ENCODE results near the gene TBCEL.

The TBCEL gene

DNA sequence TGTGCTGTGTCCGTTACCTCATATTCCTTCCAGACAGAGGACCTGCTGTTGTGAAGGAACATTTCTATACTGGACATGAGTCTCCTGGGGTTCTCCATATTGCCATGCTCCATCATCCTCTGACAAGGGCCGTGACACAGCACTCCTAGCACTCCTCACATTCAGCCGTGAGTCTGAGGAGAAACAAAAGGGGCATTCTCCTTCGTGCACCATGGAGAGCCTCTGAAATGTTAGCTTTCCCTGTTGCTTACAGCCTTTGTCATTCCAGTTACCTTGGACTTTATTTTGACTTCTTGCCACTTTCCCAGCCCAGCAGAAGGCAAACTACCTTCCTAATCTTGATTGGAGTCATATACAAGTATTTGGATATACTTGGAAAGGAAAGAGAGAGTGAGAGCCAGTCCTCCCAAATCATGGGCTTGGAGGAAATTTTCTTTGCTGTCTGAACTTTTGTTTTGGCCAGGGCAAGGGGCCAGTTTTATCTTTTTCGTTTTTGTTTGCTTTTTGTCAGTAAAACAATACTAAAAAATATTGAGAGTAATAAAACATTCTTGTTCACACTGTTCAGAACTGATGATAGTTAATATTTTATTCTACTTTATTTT, 48.0 kb downstream of the TBCEL start:
- peaks cover 0 to 11% (median 7%) of the 10 kb centered on the region in 5 donors for H3K4me1 ChIP-seq (ENCODE audit: control insufficient read depth in 5 of 5, insufficient read depth in 5 of 5, low read length in 5 of 5)
- H3K9me3 ChIP-seq (ENCODE audit: control insufficient read depth in 5 of 5, low read length in 5 of 5): no peaks in the 10 kb centered on the region
- H3K36me3 ChIP-seq (ENCODE audit: control insufficient read depth in 5 of 5, insufficient read depth in 5 of 5, low read length in 5 of 5): peaks cover 21 to 39% (median 30%) of the 10 kb centered on the region in 5 donors
- no peak overlapping the region for H3K4me3 ChIP-seq (ENCODE audit: low read depth in 1 of 5, low read length in 5 of 5)
- H3K9ac ChIP-seq (ENCODE audit: low read length in 5 of 5): no peak overlapping the region
- no peaks in the 10 kb centered on the region for H3K27me3 ChIP-seq (ENCODE audit: control insufficient read depth in 5 of 5, insufficient read depth in 4 of 5, low read length in 5 of 5)
- H3K27ac ChIP-seq (ENCODE audit: low read depth, low read length): peak overlapping the region; percentile 7

DNA sequence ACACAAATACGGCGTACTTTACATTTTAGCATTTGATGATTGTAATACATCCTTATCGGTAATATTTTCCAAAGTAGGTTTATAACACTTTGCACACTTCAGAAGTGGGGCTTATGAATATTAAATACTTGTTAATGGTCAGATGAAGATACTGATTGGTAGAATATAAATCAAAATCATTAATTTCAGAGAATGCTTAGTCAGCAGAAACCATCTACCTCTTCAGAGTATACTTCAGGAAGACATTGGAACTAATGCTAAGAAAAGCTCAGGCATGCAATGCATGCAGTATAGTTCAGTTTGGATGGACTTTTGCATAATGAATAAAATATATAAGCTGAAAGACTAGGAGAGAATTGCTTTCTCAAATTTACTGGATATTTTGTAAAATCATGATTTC, 57.4 kb downstream of the TBCEL start:
- no peaks in the 10 kb centered on the region for H3K4me1 ChIP-seq (ENCODE audit: control insufficient read depth in 5 of 5, insufficient read depth in 5 of 5, low read length in 5 of 5)
- H3K9ac ChIP-seq (ENCODE audit: low read length in 5 of 5): no peak overlapping the region
- H3K4me3 ChIP-seq (ENCODE audit: low read depth in 1 of 5, low read length in 5 of 5): no peak overlapping the region
- no peak overlapping the region for H3K27ac ChIP-seq (ENCODE audit: low read depth, low read length)
- H3K27me3 ChIP-seq (ENCODE audit: control insufficient read depth in 5 of 5, insufficient read depth in 4 of 5, low read length in 5 of 5): no peaks in the 10 kb centered on the region
- H3K36me3 ChIP-seq (ENCODE audit: control insufficient read depth in 5 of 5, insufficient read depth in 5 of 5, low read length in 5 of 5): peaks cover 0 to 17% (median 12%) of the 10 kb centered on the region in 5 donors
- H3K9me3 ChIP-seq (ENCODE audit: control insufficient read depth in 5 of 5, low read length in 5 of 5): no peaks in the 10 kb centered on the region

DNA sequence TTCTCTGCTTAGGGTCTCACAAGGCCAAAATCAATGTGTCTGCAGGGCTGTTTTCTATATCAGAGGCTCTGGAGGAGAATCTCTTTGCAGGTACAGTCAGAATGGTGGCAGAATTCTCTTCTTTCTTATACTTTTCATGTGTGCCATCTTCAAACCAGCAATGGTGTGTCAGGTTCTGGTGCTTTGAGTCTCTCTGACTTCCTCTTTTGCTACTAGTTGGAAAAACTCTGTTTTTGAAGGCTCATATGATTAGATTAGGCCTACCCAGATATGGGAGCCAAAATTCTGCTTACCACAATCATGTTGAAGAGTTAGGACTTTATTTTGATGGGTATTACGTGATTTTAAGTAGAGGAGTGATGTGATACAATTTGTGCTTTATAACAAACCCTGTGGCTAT, 58.3 kb downstream of the TBCEL start:
- no peaks in the 10 kb centered on the region for H3K9me3 ChIP-seq (ENCODE audit: control insufficient read depth in 5 of 5, low read length in 5 of 5)
- H3K36me3 ChIP-seq (ENCODE audit: control insufficient read depth in 5 of 5, insufficient read depth in 5 of 5, low read length in 5 of 5): peaks cover 2 to 23% (median 19%) of the 10 kb centered on the region in 5 donors
- no peak overlapping the region for H3K27ac ChIP-seq (ENCODE audit: low read depth, low read length)
- peaks cover 0 to 7% (median 3%) of the 10 kb centered on the region in 5 donors for H3K4me1 ChIP-seq (ENCODE audit: control insufficient read depth in 5 of 5, insufficient read depth in 5 of 5, low read length in 5 of 5)
- H3K27me3 ChIP-seq (ENCODE audit: control insufficient read depth in 5 of 5, insufficient read depth in 4 of 5, low read length in 5 of 5): no peaks in the 10 kb centered on the region
- no peak overlapping the region for H3K9ac ChIP-seq (ENCODE audit: low read length in 5 of 5)
- H3K4me3 ChIP-seq (ENCODE audit: low read depth in 1 of 5, low read length in 5 of 5): no peak overlapping the region

DNA sequence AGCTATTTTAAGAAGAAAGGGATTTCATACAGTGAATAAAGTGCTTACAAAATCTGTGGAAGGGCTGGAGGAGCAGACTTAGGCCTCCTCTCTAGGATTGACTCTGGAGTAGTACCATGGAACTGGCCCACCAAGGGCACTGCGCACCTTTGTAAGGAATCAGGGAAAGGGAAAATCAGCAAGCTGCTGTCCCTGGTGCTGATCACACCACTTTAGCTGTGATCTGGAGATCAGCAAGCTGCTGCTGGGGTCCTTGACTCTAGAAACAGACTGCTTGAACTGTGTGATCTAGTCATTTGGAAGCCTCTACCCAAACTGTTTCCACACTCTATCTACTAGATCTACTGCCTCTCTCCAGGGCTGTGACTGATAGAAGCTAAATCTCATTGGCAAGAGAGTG, 58.8 kb downstream of the TBCEL start:
- peaks cover 5 to 27% (median 23%) of the 10 kb centered on the region in 5 donors for H3K36me3 ChIP-seq (ENCODE audit: control insufficient read depth in 5 of 5, insufficient read depth in 5 of 5, low read length in 5 of 5)
- no peak overlapping the region for H3K4me3 ChIP-seq (ENCODE audit: low read depth in 1 of 5, low read length in 5 of 5)
- H3K9ac ChIP-seq (ENCODE audit: low read length in 5 of 5): no peak overlapping the region
- no peaks in the 10 kb centered on the region for H3K27me3 ChIP-seq (ENCODE audit: control insufficient read depth in 5 of 5, insufficient read depth in 4 of 5, low read length in 5 of 5)
- no peaks in the 10 kb centered on the region for H3K9me3 ChIP-seq (ENCODE audit: control insufficient read depth in 5 of 5, low read length in 5 of 5)
- no peak overlapping the region for H3K27ac ChIP-seq (ENCODE audit: low read depth, low read length)
- H3K4me1 ChIP-seq (ENCODE audit: control insufficient read depth in 5 of 5, insufficient read depth in 5 of 5, low read length in 5 of 5): peaks cover 0 to 7% (median 3%) of the 10 kb centered on the region in 5 donors

DNA sequence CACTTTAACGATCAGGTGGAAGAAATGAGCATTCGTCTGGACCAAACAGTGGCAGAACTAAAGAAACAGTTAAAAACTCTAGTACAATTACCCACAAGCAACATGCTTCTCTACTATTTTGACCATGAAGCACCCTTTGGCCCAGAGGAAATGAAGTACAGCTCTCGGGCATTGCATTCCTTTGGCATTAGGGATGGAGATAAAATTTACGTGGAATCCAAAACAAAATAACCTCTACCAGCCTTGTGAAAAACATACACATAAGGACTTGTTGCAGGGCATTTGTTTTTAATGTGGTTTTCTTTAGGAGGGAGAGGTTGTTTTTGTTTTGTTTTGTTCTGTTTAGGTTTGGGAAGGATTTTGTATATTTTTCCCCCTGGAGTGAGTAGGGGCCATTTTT, 63.0 kb downstream of the TBCEL start:
- no peak overlapping the region for H3K4me3 ChIP-seq (ENCODE audit: low read depth in 1 of 5, low read length in 5 of 5)
- H3K4me1 ChIP-seq (ENCODE audit: control insufficient read depth in 5 of 5, insufficient read depth in 5 of 5, low read length in 5 of 5): peaks cover 0 to 7% (median 3%) of the 10 kb centered on the region in 5 donors
- H3K27ac ChIP-seq (ENCODE audit: low read depth, low read length): no peak overlapping the region
- H3K9ac ChIP-seq (ENCODE audit: low read length in 5 of 5): no peak overlapping the region
- H3K27me3 ChIP-seq (ENCODE audit: control insufficient read depth in 5 of 5, insufficient read depth in 4 of 5, low read length in 5 of 5): no peaks in the 10 kb centered on the region
- H3K36me3 ChIP-seq (ENCODE audit: control insufficient read depth in 5 of 5, insufficient read depth in 5 of 5, low read length in 5 of 5): peaks cover 5 to 24% (median 23%) of the 10 kb centered on the region in 5 donors
- no peaks in the 10 kb centered on the region for H3K9me3 ChIP-seq (ENCODE audit: control insufficient read depth in 5 of 5, low read length in 5 of 5)

DNA sequence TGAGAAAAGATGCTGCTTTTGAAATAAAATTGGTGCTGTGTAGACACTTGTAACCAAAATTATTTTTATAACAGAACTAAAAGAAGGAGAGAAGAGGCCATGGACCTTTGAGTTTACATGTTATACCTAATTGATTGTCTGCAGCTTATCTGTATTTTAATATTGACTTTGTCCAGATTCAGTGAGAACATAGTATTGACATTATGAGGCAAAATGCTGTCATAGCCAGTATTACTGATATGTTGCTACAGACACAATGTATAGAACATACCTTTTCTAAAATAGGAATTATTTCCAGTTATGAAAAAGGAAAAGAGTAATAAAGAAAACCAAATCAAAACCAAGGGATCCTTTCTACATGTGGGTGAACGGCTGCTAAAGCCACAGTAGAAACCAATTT, 65.7 kb downstream of the TBCEL start:
- H3K27ac ChIP-seq (ENCODE audit: low read depth, low read length): no peak overlapping the region
- H3K27me3 ChIP-seq (ENCODE audit: control insufficient read depth in 5 of 5, insufficient read depth in 4 of 5, low read length in 5 of 5): no peaks in the 10 kb centered on the region
- peaks cover 5 to 23% (median 19%) of the 10 kb centered on the region in 5 donors for H3K36me3 ChIP-seq (ENCODE audit: control insufficient read depth in 5 of 5, insufficient read depth in 5 of 5, low read length in 5 of 5)
- no peaks in the 10 kb centered on the region for H3K9me3 ChIP-seq (ENCODE audit: control insufficient read depth in 5 of 5, low read length in 5 of 5)
- H3K4me3 ChIP-seq (ENCODE audit: low read depth in 1 of 5, low read length in 5 of 5): no peak overlapping the region
- peaks cover 0 to 7% (median 3%) of the 10 kb centered on the region in 5 donors for H3K4me1 ChIP-seq (ENCODE audit: control insufficient read depth in 5 of 5, insufficient read depth in 5 of 5, low read length in 5 of 5)
- H3K9ac ChIP-seq (ENCODE audit: low read length in 5 of 5): no peak overlapping the region

DNA sequence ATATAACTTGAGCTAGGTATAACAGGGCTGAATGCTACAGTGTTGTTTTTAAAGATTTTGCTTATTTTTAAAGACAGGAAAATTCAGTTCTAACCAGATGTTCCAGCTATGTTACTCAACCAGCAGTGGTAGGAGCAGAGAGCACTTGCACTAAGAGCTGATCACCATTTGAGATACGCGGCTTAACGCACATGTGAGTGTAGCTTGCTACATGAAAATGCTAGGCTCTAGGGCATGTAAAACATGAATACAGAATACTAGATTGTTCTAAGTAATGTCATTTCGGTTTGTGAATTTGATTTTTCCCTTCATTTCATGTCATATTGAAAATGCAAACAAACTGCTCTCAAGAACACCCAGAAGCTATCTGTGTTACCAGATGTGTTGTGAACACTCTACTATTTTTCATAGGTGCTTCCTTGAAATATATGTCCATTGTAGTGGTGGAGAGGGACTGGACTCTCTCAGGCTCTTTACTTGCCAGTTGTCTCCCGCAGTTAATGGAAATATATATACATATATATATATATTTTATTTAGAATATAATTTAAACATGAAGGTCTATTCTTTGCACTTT, 66.3 kb downstream of the TBCEL start:
- H3K27ac ChIP-seq (ENCODE audit: low read depth, low read length): no peak overlapping the region

DNA sequence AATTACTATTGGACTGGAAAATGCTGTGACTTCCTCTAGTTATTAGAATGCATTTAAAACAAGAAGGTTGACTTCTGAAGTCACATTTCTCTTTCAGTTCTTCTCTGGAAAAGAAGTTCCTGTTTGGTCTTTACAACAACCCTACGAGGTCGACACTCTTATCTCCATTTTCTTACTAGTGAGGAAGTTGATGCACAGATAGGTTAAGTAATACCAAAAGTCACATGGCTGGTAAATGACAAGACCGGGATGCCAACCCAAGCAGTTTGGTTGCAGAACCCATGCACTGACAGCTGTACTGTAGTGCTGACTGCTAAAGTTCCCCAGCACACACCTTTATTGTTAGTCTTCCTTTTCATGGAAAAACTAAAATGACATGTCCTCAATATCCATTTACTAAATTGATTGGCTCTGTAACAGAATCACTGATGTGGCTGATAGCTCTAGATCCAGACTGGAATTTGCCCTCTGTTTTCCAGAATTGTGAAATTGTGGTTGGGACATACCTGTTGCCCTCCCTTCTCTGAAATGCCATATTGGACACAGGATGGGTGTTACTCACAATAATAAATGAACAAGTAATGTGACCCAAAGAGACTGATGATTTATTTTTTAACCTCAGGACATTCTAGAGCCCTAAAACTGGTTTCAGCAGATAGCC, 67.7 kb downstream of the TBCEL start:
- Histone ChIP-seq H3K4me1 (ENCODE audit: control insufficient read depth in 5 of 5, insufficient read depth in 5 of 5, low read length in 5 of 5) (peaks cover 0 to 6% (median 3%) of the 10 kb centered on the region in 5 donors), H3K27me3 (ENCODE audit: control insufficient read depth in 5 of 5, insufficient read depth in 4 of 5, low read length in 5 of 5) (no peaks in the 10 kb centered on the region), H3K36me3 (ENCODE audit: control insufficient read depth in 5 of 5, insufficient read depth in 5 of 5, low read length in 5 of 5) (peaks cover 5 to 13% (median 12%) of the 10 kb centered on the region in 5 donors), H3K4me3 (ENCODE audit: low read depth in 1 of 5, low read length in 5 of 5) (no peak overlapping the region), H3K9ac (ENCODE audit: low read length in 5 of 5) (no peak overlapping the region), H3K27ac (ENCODE audit: low read depth, low read length) (no peak overlapping the region), H3K9me3 (ENCODE audit: control insufficient read depth in 5 of 5, low read length in 5 of 5) (no peaks in the 10 kb centered on the region)

More for the DNA sequence above, 66.3 kb downstream of the TBCEL start:
- H3K4me1 ChIP-seq (ENCODE audit: control insufficient read depth in 5 of 5, insufficient read depth in 5 of 5, low read length in 5 of 5): peaks cover 0 to 7% (median 3%) of the 10 kb centered on the region in 5 donors
- no peaks in the 10 kb centered on the region for H3K9me3 ChIP-seq (ENCODE audit: control insufficient read depth in 5 of 5, low read length in 5 of 5)
- H3K9ac ChIP-seq (ENCODE audit: low read length in 5 of 5): no peak overlapping the region
- no peaks in the 10 kb centered on the region for H3K27me3 ChIP-seq (ENCODE audit: control insufficient read depth in 5 of 5, insufficient read depth in 4 of 5, low read length in 5 of 5)
- H3K4me3 ChIP-seq (ENCODE audit: low read depth in 1 of 5, low read length in 5 of 5): no peak overlapping the region
- peaks cover 5 to 23% (median 18%) of the 10 kb centered on the region in 5 donors for H3K36me3 ChIP-seq (ENCODE audit: control insufficient read depth in 5 of 5, insufficient read depth in 5 of 5, low read length in 5 of 5)

DNA sequence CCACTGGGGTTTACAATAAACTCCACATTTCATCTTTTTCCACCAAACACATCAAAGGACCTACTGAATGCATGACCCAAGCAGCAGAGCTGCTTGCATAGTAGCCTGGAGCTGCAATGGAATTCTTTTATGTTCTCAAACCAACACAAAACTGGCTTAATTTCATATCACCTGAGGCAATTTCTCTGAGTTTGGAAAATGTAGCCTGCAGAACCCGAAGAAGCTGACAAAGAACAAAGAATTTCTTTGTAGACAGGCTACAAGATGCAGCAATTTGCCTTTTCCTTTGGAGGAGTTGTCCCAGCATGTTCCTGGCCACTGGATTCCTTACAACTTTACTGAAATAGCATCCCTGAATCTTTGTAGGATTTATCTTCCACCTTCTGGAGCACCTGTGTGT, 71.7 kb downstream of the TBCEL start:
- H3K9me3 ChIP-seq (ENCODE audit: control insufficient read depth in 5 of 5, low read length in 5 of 5): no peaks in the 10 kb centered on the region
- H3K4me3 ChIP-seq (ENCODE audit: low read depth in 1 of 5, low read length in 5 of 5): no peak overlapping the region
- no peak overlapping the region for H3K27ac ChIP-seq (ENCODE audit: low read depth, low read length)
- no peaks in the 10 kb centered on the region for H3K4me1 ChIP-seq (ENCODE audit: control insufficient read depth in 5 of 5, insufficient read depth in 5 of 5, low read length in 5 of 5)
- H3K9ac ChIP-seq (ENCODE audit: low read length in 5 of 5): no peak overlapping the region
- H3K36me3 ChIP-seq (ENCODE audit: control insufficient read depth in 5 of 5, insufficient read depth in 5 of 5, low read length in 5 of 5): no peaks in the 10 kb centered on the region
- H3K27me3 ChIP-seq (ENCODE audit: control insufficient read depth in 5 of 5, insufficient read depth in 4 of 5, low read length in 5 of 5): no peaks in the 10 kb centered on the region

DNA sequence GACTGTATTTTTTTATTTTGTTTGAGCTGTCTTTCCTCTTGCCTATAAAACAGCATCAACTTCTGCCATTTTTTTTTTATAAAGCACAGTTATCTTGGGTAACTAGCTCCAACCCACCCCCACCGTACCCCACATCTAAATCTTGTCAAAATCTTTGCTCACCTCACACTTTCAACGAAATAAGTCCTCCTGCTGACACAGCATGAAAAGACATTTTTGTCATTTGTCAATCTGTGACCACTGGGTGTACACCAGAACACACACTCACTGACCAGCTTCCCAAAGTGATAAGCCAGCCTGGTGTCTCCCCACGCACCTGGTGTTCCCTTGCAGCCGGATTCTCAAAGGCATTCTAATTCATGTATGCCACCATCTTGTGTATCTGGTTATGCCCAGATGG, 75.5 kb downstream of the TBCEL start:
- H3K27ac ChIP-seq (ENCODE audit: low read depth, low read length): no peak overlapping the region
- no peak overlapping the region for H3K9ac ChIP-seq (ENCODE audit: low read length in 5 of 5)
- no peak overlapping the region for H3K4me3 ChIP-seq (ENCODE audit: low read depth in 1 of 5, low read length in 5 of 5)

More for the DNA sequence above, 75.5 kb downstream of the TBCEL start:
- H3K9me3 ChIP-seq (ENCODE audit: control insufficient read depth in 5 of 5, low read length in 5 of 5): no peaks in the 10 kb centered on the region
- H3K4me1 ChIP-seq (ENCODE audit: control insufficient read depth in 5 of 5, insufficient read depth in 5 of 5, low read length in 5 of 5): peaks cover 0 to 3% (median 1%) of the 10 kb centered on the region in 5 donors
- no peaks in the 10 kb centered on the region for H3K27me3 ChIP-seq (ENCODE audit: control insufficient read depth in 5 of 5, insufficient read depth in 4 of 5, low read length in 5 of 5)
- no peaks in the 10 kb centered on the region for H3K36me3 ChIP-seq (ENCODE audit: control insufficient read depth in 5 of 5, insufficient read depth in 5 of 5, low read length in 5 of 5)
